Vagina (tissue), 2 donors: ENCODE data around the gene VPS51.

Experiments
- POLR2AphosphoS5 ChIP-seq, 2 donors: sonication (generic); formaldehyde crosslinking; IDR thresholded peaks; one replicate each; pipeline ENCODE4 v1.9.0; 2017; ENCODE audit warnings: antibody characterized with exemption in 2 of 2, mild to moderate bottlenecking in 2 of 2, low read depth in 1 of 2; ENCODE audit not compliant: insufficient read depth in 1 of 2
- TF ChIP-seq, protein P1 (sequence below), 3 experiments: fragments of 450-650 bp in 2 of 3; fragments of 200-600 bp in 1 of 3; sonication (generic) in 1 of 3; IDR thresholded peaks; one replicate each; pipeline ENCODE4 v1.5.1; 2017 to 2019; ENCODE audit warnings: antibody characterized with exemption in 3 of 3, mild to moderate bottlenecking in 2 of 3, moderate library complexity in 2 of 3

DNA sequence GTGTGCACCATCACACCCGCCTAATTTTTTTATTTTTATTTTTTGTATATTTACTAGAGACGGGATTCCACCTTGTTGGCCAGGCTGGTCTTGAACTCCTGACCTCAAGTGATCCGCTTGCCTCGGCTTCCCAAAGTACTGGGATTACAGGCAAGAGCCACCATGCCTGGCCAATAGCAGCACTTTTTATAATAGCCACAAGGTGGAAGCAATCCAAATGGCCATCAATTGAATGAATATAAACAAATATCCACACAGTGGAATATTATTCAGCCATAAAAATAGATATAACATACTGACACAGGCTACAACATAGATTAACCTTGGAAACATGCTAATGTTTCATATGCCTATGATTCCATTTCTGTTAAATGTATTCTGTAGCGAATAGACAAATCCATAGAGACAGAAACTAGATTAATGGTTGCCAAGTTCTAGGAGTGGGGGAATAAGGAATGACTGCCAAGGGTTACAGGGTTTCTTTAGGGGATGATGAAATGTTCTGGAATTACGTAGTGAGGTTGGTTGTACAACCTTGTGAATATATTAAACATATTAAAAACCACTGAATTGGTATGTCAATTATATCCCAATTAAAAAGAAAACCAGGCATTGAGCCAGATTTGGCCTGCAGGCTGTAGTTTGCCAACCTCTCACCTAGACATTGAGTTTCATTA lies 4.8 kb downstream of the VPS51 start:
- TF ChIP-seq, protein P1, sequence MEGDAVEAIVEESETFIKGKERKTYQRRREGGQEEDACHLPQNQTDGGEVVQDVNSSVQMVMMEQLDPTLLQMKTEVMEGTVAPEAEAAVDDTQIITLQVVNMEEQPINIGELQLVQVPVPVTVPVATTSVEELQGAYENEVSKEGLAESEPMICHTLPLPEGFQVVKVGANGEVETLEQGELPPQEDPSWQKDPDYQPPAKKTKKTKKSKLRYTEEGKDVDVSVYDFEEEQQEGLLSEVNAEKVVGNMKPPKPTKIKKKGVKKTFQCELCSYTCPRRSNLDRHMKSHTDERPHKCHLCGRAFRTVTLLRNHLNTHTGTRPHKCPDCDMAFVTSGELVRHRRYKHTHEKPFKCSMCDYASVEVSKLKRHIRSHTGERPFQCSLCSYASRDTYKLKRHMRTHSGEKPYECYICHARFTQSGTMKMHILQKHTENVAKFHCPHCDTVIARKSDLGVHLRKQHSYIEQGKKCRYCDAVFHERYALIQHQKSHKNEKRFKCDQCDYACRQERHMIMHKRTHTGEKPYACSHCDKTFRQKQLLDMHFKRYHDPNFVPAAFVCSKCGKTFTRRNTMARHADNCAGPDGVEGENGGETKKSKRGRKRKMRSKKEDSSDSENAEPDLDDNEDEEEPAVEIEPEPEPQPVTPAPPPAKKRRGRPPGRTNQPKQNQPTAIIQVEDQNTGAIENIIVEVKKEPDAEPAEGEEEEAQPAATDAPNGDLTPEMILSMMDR (IDR thresholded peaks at IDR 0.05), result no peak
- no peak for TF ChIP-seq POLR2AphosphoS5 (IDR thresholded peaks at IDR 0.05; ENCODE audit: insufficient read depth in 1 of 2, low read depth in 1 of 2)
